Heart right ventricle (tissue), 16 donors: ENCODE results near the gene RPL6. TPM values are rescaled to one million over a fixed set of nuclear protein-coding genes. Genes with fewer than 3 reads are reported as not detected.

Experiments used
- ATAC-seq, 8 donors: fragments of 200-7000 bp; cut with Tn5 transposase; one replicate each; pipeline ENCODE4 v1.9.1; 2020; ENCODE audit warnings: mild to moderate bottlenecking in 8 of 8, moderate library complexity in 8 of 8, moderate number of reproducible peaks in 1 of 8
- DNase-seq, 2 donors: peaks; one replicate each; pipeline ENCODE4 v3.0.0-alpha.2; 2020
- H3K27ac ChIP-seq, 10 donors: fragments of 200-600 bp; sonication (generic) in 2 of 10; one replicate each; pipeline versions ENCODE4 v1.5.0 to v1.8.0; 2020 to 2022; ENCODE audit warnings: mild to moderate bottlenecking in 3 of 10
- H3K27me3 ChIP-seq, 7 donors: fragments of 200-600 bp; one replicate each; pipeline ENCODE4 v1.8.0; 2021 to 2022; ENCODE audit warnings: mild to moderate bottlenecking in 2 of 7
- H3K36me3 ChIP-seq, 9 donors: fragments of 200-600 bp; sonication (generic) in 1 of 9; one replicate each; pipeline versions ENCODE4 v1.5.0 to v1.8.0; 2020 to 2022; ENCODE audit warnings: mild to moderate bottlenecking in 2 of 9
- H3K4me1 ChIP-seq, 9 donors: fragments of 200-600 bp; sonication (generic) in 1 of 9; one replicate each; pipeline versions ENCODE4 v1.5.0 to v1.8.0; 2020 to 2022; ENCODE audit warnings: mild to moderate bottlenecking in 4 of 9
- H3K4me3 ChIP-seq, 10 donors: fragments of 200-600 bp; sonication (generic) in 2 of 10; one replicate each; pipeline versions ENCODE4 v1.5.0 to v1.8.0; 2020 to 2022; ENCODE audit warnings: mild to moderate bottlenecking in 7 of 10, moderate library complexity in 2 of 10
- H3K9me3 ChIP-seq, 11 donors: fragments of 200-600 bp in 10 of 11; sonication (generic) in 2 of 11; one replicate each; pipeline versions ENCODE4 v1.5.0 to v1.8.0; 2013 to 2022; ENCODE audit warnings: mild to moderate bottlenecking in 2 of 11, control low read depth in 1 of 11, moderate library complexity in 1 of 11
- WGBS, 2 donors: extraction: QIAGEN DNeasy Blood & Tissue Kit; methylation state at CpG; one replicate each; pipeline ENCODE4 v1.1.7; 2013; ENCODE audit warnings: inconsistent platforms in 1 of 2; 5-methylcytosine and 5-hydroxymethylcytosine counted together
- intact Hi-C, 10 donors: fragments of 100-400 bp; cut with DNase I; formaldehyde crosslinking; loops; one replicate each; pipeline versions ENCODE4 v1.11.1 to v1.14.2; 2022
- polyA plus RNA-seq, 2 donors: library from polyadenylated mRNA; stranded (reverse); fragments of 200-250 nt; gene quantifications; one replicate each; pipeline ENCODE4 v1.2.3, GENCODE V29; 2013
- total RNA-seq, 10 donors: library from RNA; stranded (reverse); fragmentation: NEBNext Ultra II Directional in 3 of 10; extraction: Animal tissue kit (Norgen Biotek cat#: 25700) in 3 of 10; gene quantifications; one replicate each; pipeline versions ENCODE4 v1.2.1 to v1.2.4, GENCODE V29; 2021 to 2023
- TF ChIP-seq, protein P1 (sequence below), 9 donors: fragments of 200-600 bp; sonication (generic) in 2 of 9; IDR thresholded peaks; one replicate each; pipeline versions ENCODE4 v1.5.0 to v1.8.0; 2021 to 2022; ENCODE audit warnings: antibody characterized with exemption in 9 of 9, mild to moderate bottlenecking in 5 of 9, moderate library complexity in 1 of 9
- donor health status: Arrhythmogenic right ventricular cardiomyopathy.
- donor health status: ischemic (EF 13 %, LVEDD 7.1; RV severe dilation, severe dysfunction).
- donor health status: healthy with polysubstance abuse.
- donor health status: DM: no; HTN: yes; CAD: no.
- donor health status: DM: no; HTN: no; CAD: no.
- donor health status: ischemic (EF 25% LVEDD 6.9; RV normal size, moderate dysfunction).
- donor health status: ischemic (EF 25% LVEDD 5.7; RV mildly dilated, moderate dysfunction).
- donor health status: healthy.
- donor health status: DM: yes; HTN: yes; CAD: no.
- donor health status: Ischemic cardiomyopathy.
- donor health status: ischemic (EF 35%, LVEDD 5.7; RV mildly dilated, moderate dysfunction).
- donor health status: nonischemic (EF 11% LVEDD 7.7; RV severe dilation, severe dysfunction).
- donor health status: DM: yes; HTN: yes; CAD: no.
- donor health status: PGD.
- donor health status: ischemic (EF 29% LVEDD 5.4; RV normal size, mild dysfunction).
- donor health status: nonischemic (EF 23%, LVEDD 6.1; RV moderate dilation, normal function).

Gene RPL6
- total and polyA plus RNA-seq, 12 donors = 564 to 1,749 (median 624) TPM

GRCh38 chr12:112370868-112371510, 38.4 kb downstream of the RPL6 start:
- intact Hi-C loops = no loop called here
- ATAC-seq = no peak
- Histone ChIP-seq H3K4me1 (peaks cover 0 to 38% (median 12%) of the 10 kb centered on the region in 9 donors), H3K27me3 (no peaks in the 10 kb centered on the region), H3K9me3 (peaks cover 0 to 5% (median 0%) of the 10 kb centered on the region in 11 donors), H3K36me3 (peaks cover 0 to 6% (median 0%) of the 10 kb centered on the region in 9 donors), H3K4me3 (no peak overlapping the region), H3K27ac (no peak overlapping the region)
- TF ChIP-seq, protein P1, sequence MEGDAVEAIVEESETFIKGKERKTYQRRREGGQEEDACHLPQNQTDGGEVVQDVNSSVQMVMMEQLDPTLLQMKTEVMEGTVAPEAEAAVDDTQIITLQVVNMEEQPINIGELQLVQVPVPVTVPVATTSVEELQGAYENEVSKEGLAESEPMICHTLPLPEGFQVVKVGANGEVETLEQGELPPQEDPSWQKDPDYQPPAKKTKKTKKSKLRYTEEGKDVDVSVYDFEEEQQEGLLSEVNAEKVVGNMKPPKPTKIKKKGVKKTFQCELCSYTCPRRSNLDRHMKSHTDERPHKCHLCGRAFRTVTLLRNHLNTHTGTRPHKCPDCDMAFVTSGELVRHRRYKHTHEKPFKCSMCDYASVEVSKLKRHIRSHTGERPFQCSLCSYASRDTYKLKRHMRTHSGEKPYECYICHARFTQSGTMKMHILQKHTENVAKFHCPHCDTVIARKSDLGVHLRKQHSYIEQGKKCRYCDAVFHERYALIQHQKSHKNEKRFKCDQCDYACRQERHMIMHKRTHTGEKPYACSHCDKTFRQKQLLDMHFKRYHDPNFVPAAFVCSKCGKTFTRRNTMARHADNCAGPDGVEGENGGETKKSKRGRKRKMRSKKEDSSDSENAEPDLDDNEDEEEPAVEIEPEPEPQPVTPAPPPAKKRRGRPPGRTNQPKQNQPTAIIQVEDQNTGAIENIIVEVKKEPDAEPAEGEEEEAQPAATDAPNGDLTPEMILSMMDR (IDR thresholded peaks at IDR 0.05) = no peak
- 82 to 88% methylated on average over 8 of the region's 8 CpGs for WGBS, 2 donors
- DNase-seq = no peak

DNA sequence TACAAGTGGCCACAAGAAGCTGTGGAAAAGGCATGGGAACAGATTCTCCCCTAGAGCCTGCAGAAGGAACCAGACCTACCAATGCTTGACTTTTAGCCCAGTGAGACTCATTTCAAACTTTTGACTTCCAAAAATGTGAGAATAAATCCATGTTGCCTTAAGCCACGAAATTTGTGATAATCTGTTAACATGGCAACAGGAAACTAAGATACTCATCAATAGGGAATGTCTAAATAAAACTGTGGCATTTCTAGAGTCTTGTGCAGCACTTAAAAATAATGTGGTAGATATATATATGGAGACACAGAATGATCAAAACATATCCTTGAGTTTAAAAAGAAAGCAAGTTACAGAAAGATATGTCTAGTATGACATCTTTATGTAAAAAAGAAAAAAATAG, 39.2 kb downstream of the RPL6 start:
- Histone ChIP-seq H3K9me3 (peaks cover 0 to 4% (median 0%) of the 10 kb centered on the region in 11 donors), H3K4me1 (peaks cover 0 to 38% (median 12%) of the 10 kb centered on the region in 9 donors), H3K4me3 (no peak overlapping the region), H3K27ac (no peak overlapping the region), H3K36me3 (peaks cover 0 to 3% (median 0%) of the 10 kb centered on the region in 9 donors), H3K27me3 (no peaks in the 10 kb centered on the region)
- no peak for ATAC-seq
- DNase-seq = no peak
- intact Hi-C loops = no loop called here
- WGBS, 2 donors = 32 to 39% methylated on average over 1 of the region's 1 CpG
- TF ChIP-seq, protein P1 (IDR thresholded peaks at IDR 0.05) = no peak

GRCh38 chr12:112368856-112369255, 40.5 kb downstream of the RPL6 start:
- intact Hi-C loops = no loop called here

GRCh38 chr12:112367965-112368364, 41.4 kb downstream of the RPL6 start:
- H3K36me3 ChIP-seq = no peaks in the 10 kb centered on the region
- WGBS, 2 donors = 93% methylated on average over 3 of the region's 3 CpGs

More at GRCh38 chr12:112368856-112369255, 40.5 kb downstream of the RPL6 start:
- H3K9me3 ChIP-seq = no peaks in the 10 kb centered on the region
- DNase-seq (no peak), ATAC-seq (peak in 6 of 8 donors; percentile 27 to 78 (median 48))
- H3K4me1 ChIP-seq = peaks cover 0 to 44% (median 12%) of the 10 kb centered on the region in 9 donors
- TF ChIP-seq, protein P1 (IDR thresholded peaks at IDR 0.05) = no peak
- H3K27ac ChIP-seq = no peak overlapping the region
- no peak overlapping the region for H3K4me3 ChIP-seq
- H3K27me3 ChIP-seq = no peaks in the 10 kb centered on the region
- H3K36me3 ChIP-seq = no peaks in the 10 kb centered on the region
- 30 to 38% methylated on average over 6 of the region's 6 CpGs for WGBS, 2 donors

More at GRCh38 chr12:112367965-112368364, 41.4 kb downstream of the RPL6 start:
- DNase-seq = no peak
- no peak overlapping the region for H3K27ac ChIP-seq
- TF ChIP-seq, protein P1 (IDR thresholded peaks at IDR 0.05) = no peak
- H3K4me1 ChIP-seq = peaks cover 0 to 37% (median 12%) of the 10 kb centered on the region in 9 donors
- no peaks in the 10 kb centered on the region for H3K9me3 ChIP-seq
- H3K27me3 ChIP-seq = no peaks in the 10 kb centered on the region
- intact Hi-C loops = no loop called here
- no peak overlapping the region for H3K4me3 ChIP-seq
- no peak for ATAC-seq
